GM23338 (cell line): ENCODE measurements around the gene ANKFN1. TPM values are rescaled to one million over a fixed set of nuclear protein-coding genes. Genes with fewer than 3 reads are reported as not detected.

Experiments
- ATAC-seq: fragments of 200-7000 bp; cut with Tn5 transposase; 3 replicates; pipeline ENCODE4 v1.9.1; 2020
- DNase-seq: peaks from one replicate; pipeline ENCODE4 v3.0.0-alpha.2; 2015; ENCODE audit warnings: low spot score
- H2AFZ ChIP-seq: fragments of 200-600 bp; sonication (generic); 2 replicates; pipeline ENCODE4 v1.8.0; 2016; ENCODE audit warnings: antibody characterized with exemption, mild to moderate bottlenecking, moderate library complexity
- H3F3A ChIP-seq: fragments of 200-600 bp; sonication (generic); replicated peaks from 2 replicates; pipeline ENCODE4 v1.8.0; 2017; ENCODE audit warnings: antibody characterized with exemption, mixed run types, low read depth
- H3K27ac ChIP-seq: fragments of 200-600 bp; sonication (generic); 2 replicates; pipeline ENCODE4 v1.6.1; 2016; ENCODE audit warnings: low read depth
- H3K27me3 ChIP-seq: fragments of 200-600 bp; sonication (generic); 2 replicates; pipeline ENCODE4 v1.8.0; 2016; ENCODE audit warnings: mild to moderate bottlenecking, mixed run types, moderate library complexity; ENCODE audit not compliant: insufficient read depth
- H3K36me3 ChIP-seq: fragments of 200-600 bp; sonication (generic); 2 replicates; pipeline ENCODE4 v1.8.0; 2016; ENCODE audit warnings: mild to moderate bottlenecking; ENCODE audit not compliant: insufficient read depth
- H3K4me1 ChIP-seq: fragments of 200-600 bp; sonication (generic); 2 replicates; pipeline ENCODE4 v1.8.0; 2016; ENCODE audit warnings: mild to moderate bottlenecking, moderate library complexity; ENCODE audit not compliant: insufficient read depth
- H3K4me2 ChIP-seq: fragments of 200-600 bp; sonication (generic); 2 replicates; pipeline ENCODE4 v1.7.1; 2017; ENCODE audit warnings: mixed run types
- H3K4me3 ChIP-seq: fragments of 200-600 bp; sonication (generic); 2 replicates; pipeline ENCODE4 v1.6.1; 2016; ENCODE audit warnings: mixed run types
- H3K79me2 ChIP-seq: fragments of 200-600 bp; sonication (generic); replicated peaks from 2 replicates; pipeline ENCODE4 v1.8.0; 2017; ENCODE audit warnings: mild to moderate bottlenecking; ENCODE audit not compliant: insufficient read depth
- H3K9me2 ChIP-seq: fragments of 200-600 bp; sonication (generic); 2 replicates; pipeline ENCODE4 v1.8.0; 2017; ENCODE audit not compliant: insufficient read depth
- H4K20me1 ChIP-seq: fragments of 200-600 bp; sonication (generic); replicated peaks from 2 replicates; pipeline ENCODE4 v1.8.0; 2017; ENCODE audit warnings: mild to moderate bottlenecking; ENCODE audit not compliant: insufficient read depth
- H3K27ac Mint-ChIP-seq: 2 replicates; pipeline ENCODE4 v1.8.0; 2020; ENCODE audit warnings: inconsistent platforms, mild to moderate bottlenecking, moderate library complexity, mixed read lengths
- H3K27me3 Mint-ChIP-seq: 3 replicates; pipeline ENCODE4 v1.8.0; 2022; ENCODE audit warnings: low read depth, mild to moderate bottlenecking, moderate library complexity, mixed read lengths, inconsistent platforms; ENCODE audit not compliant: insufficient read depth, poor library complexity
- H3K36me3 Mint-ChIP-seq: 3 replicates; pipeline ENCODE4 v1.8.0; 2021; ENCODE audit warnings: low read depth, mild to moderate bottlenecking, inconsistent platforms, moderate library complexity, mixed read lengths
- H3K4me1 Mint-ChIP-seq: 3 replicates; pipeline ENCODE4 v1.8.0; 2020; ENCODE audit warnings: mild to moderate bottlenecking, inconsistent platforms, mixed read lengths
- H3K4me3 Mint-ChIP-seq: 3 replicates; pipeline ENCODE4 v1.8.0; 2021; ENCODE audit warnings: moderate library complexity, mild to moderate bottlenecking, inconsistent platforms, mixed read lengths
- H3K9me3 Mint-ChIP-seq: 3 replicates; pipeline ENCODE4 v1.8.0; 2020; ENCODE audit warnings: moderate library complexity, mild to moderate bottlenecking, inconsistent platforms, mixed read lengths
- CREB1 ChIP-seq: fragments of 250-450 bp; sonication (Bioruptor Pico); IDR thresholded peaks from 2 replicates; pipeline ENCODE4 v1.5.0; 2020; ENCODE audit warnings: low read depth, mild to moderate bottlenecking, moderate library complexity
- CTCF ChIP-seq, 2 experiments: fragments of 200-600 bp in 1 of 2; sonication (generic) in 1 of 2; conservative IDR thresholded peaks; 2 replicates each; pipeline versions ENCODE4 v1.5.1 to v1.6.1; 2016 to 2017; ENCODE audit warnings: antibody characterized with exemption in 2 of 2, low read depth in 2 of 2, mild to moderate bottlenecking in 2 of 2, moderate library complexity in 1 of 2
- EZH2 ChIP-seq: fragments of 200-600 bp; sonication (generic); IDR thresholded peaks from one replicate; pipeline ENCODE4 v1.8.0; 2017; ENCODE audit warnings: antibody characterized with exemption, mild to moderate bottlenecking, low read depth; ENCODE audit not compliant: unreplicated experiment
- JUNB ChIP-seq: IDR thresholded peaks from one replicate; pipeline ENCODE4 v1.6.1; 2016; ENCODE audit warnings: antibody characterized with exemption; ENCODE audit not compliant: unreplicated experiment
- NANOG ChIP-seq: IDR thresholded peaks from 2 replicates; pipeline ENCODE4 v1.6.1; 2016; ENCODE audit warnings: antibody characterized with exemption, borderline replicate concordance
- POLR2AphosphoS5 ChIP-seq: IDR thresholded peaks from 2 replicates; pipeline ENCODE4 v1.6.1; 2016; ENCODE audit warnings: antibody characterized with exemption, low read depth
- REST ChIP-seq: IDR thresholded peaks from one replicate; pipeline ENCODE4 v1.6.1; 2018; ENCODE audit warnings: antibody characterized with exemption; ENCODE audit not compliant: unreplicated experiment
- ZNF114 ChIP-seq: fragments of 250-450 bp; sonication (Bioruptor Pico); IDR thresholded peaks from 2 replicates; pipeline ENCODE4 v1.5.0; 2020; ENCODE audit warnings: mild to moderate bottlenecking, moderate library complexity
- ZNF331 ChIP-seq: fragments of 250-450 bp; sonication (Bioruptor Pico); IDR thresholded peaks from 2 replicates; pipeline ENCODE4 v1.5.0; 2020; ENCODE audit warnings: low read depth, mild to moderate bottlenecking, moderate library complexity
- polyA plus RNA-seq: library from polyadenylated mRNA; unstranded; fragments of >200 nt; fragmentation: Nextera tagmentation; extraction: Ambion mirVana; gene quantifications from 2 replicates; pipeline ENCODE4 v1.2.1, GENCODE V29; 2016
- total RNA-seq: library from RNA; depleted of rRNA; stranded (reverse); fragments of >200 nt; shearing (Covaris generic); gene quantifications from 2 replicates; pipeline ENCODE4 v1.2.3, GENCODE V29; 2014
- TF ChIP-seq, protein P1 (sequence below): fragments of 250-450 bp; sonication (Bioruptor Pico); IDR thresholded peaks from 2 replicates; pipeline ENCODE4 v1.5.0; 2020; ENCODE audit warnings: mild to moderate bottlenecking, moderate library complexity

ANKFN1 gene
- total and polyA plus RNA-seq, 2 experiments from 2014 or later = not detected

DNA sequence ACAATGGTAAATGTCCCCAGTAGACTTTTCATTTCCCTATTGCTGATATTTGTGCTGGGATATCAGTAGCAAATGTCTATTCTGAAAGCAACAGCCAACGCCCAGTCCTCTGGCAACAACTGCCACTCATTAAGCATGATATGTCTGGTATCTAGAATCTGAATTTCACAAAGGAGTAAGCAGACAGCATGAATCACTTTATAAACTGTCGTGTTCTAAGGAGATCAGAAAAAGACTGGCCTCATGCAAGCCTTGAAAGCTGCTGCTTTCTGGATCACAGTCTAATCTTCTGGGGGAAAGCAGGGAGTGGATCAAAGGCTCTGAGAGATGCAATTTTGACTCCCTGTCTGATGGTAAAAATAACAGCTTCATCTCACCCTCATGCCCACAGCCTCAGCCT is 287.1 kb downstream of the ANKFN1 start:
- Histone ChIP-seq H4K20me1 (no peaks in the 10 kb centered on the region), H3K4me1 (peaks cover 13% of the 10 kb centered on the region), H3F3A (no peaks in the 10 kb centered on the region), H3K27me3 (no peaks in the 10 kb centered on the region), H3K4me2 (0 out of 2 replicates have a peak overlapping the region, but pooled peaks have one; percentile 45), H2AFZ (peak overlapping the region; percentile 48; the same call in 1 of the 2 replicates), H3K4me3 (no peak overlapping the region), H3K9me2 (no peaks in the 10 kb centered on the region), H3K79me2 (no peaks in the 10 kb centered on the region), H3K36me3 (no peaks in the 10 kb centered on the region), H3K27ac (no peak overlapping the region)
- no peak overlapping the region for H3K4me3 Mint-ChIP-seq
- H3K36me3 Mint-ChIP-seq = no peaks in the 10 kb centered on the region
- no peaks in the 10 kb centered on the region for H3K9me3 Mint-ChIP-seq
- no peak for DNase-seq
- no peak for ATAC-seq
- peaks cover 11% of the 10 kb centered on the region; the same call in 2 of the 3 replicates for H3K4me1 Mint-ChIP-seq
- TF ChIP-seq, protein P1, sequence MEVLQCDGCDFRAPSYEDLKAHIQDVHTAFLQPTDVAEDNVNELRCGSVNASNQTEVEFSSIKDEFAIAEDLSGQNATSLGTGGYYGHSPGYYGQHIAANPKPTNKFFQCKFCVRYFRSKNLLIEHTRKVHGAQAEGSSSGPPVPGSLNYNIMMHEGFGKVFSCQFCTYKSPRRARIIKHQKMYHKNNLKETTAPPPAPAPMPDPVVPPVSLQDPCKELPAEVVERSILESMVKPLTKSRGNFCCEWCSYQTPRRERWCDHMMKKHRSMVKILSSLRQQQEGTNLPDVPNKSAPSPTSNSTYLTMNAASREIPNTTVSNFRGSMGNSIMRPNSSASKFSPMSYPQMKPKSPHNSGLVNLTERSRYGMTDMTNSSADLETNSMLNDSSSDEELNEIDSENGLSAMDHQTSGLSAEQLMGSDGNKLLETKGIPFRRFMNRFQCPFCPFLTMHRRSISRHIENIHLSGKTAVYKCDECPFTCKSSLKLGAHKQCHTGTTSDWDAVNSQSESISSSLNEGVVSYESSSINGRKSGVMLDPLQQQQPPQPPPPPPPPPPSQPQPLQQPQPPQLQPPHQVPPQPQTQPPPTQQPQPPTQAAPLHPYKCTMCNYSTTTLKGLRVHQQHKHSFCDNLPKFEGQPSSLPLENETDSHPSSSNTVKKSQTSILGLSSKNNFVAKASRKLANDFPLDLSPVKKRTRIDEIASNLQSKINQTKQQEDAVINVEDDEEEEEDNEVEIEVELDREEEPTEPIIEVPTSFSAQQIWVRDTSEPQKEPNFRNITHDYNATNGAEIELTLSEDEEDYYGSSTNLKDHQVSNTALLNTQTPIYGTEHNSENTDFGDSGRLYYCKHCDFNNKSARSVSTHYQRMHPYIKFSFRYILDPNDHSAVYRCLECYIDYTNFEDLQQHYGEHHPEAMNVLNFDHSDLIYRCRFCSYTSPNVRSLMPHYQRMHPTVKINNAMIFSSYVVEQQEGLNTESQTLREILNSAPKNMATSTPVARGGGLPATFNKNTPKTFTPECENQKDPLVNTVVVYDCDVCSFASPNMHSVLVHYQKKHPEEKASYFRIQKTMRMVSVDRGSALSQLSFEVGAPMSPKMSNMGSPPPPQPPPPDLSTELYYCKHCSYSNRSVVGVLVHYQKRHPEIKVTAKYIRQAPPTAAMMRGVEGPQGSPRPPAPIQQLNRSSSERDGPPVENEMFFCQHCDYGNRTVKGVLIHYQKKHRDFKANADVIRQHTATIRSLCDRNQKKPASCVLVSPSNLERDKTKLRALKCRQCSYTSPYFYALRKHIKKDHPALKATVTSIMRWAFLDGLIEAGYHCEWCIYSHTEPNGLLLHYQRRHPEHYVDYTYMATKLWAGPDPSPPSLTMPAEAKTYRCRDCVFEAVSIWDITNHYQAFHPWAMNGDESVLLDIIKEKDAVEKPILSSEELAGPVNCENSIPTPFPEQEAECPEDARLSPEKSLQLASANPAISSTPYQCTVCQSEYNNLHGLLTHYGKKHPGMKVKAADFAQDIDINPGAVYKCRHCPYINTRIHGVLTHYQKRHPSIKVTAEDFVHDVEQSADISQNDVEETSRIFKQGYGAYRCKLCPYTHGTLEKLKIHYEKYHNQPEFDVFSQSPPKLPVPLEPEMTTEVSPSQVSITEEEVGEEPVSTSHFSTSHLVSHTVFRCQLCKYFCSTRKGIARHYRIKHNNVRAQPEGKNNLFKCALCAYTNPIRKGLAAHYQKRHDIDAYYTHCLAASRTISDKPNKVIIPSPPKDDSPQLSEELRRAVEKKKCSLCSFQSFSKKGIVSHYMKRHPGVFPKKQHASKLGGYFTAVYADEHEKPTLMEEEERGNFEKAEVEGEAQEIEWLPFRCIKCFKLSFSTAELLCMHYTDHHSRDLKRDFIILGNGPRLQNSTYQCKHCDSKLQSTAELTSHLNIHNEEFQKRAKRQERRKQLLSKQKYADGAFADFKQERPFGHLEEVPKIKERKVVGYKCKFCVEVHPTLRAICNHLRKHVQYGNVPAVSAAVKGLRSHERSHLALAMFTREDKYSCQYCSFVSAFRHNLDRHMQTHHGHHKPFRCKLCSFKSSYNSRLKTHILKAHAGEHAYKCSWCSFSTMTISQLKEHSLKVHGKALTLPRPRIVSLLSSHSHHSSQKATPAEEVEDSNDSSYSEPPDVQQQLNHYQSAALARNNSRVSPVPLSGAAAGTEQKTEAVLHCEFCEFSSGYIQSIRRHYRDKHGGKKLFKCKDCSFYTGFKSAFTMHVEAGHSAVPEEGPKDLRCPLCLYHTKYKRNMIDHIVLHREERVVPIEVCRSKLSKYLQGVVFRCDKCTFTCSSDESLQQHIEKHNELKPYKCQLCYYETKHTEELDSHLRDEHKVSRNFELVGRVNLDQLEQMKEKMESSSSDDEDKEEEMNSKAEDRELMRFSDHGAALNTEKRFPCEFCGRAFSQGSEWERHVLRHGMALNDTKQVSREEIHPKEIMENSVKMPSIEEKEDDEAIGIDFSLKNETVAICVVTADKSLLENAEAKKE = no peak
- TF ChIP-seq JUNB (no peak), CREB1 (no peak)
- H3K27ac Mint-ChIP-seq = no peak overlapping the region
- peaks cover 5% of the 10 kb centered on the region for H3K27me3 Mint-ChIP-seq

DNA sequence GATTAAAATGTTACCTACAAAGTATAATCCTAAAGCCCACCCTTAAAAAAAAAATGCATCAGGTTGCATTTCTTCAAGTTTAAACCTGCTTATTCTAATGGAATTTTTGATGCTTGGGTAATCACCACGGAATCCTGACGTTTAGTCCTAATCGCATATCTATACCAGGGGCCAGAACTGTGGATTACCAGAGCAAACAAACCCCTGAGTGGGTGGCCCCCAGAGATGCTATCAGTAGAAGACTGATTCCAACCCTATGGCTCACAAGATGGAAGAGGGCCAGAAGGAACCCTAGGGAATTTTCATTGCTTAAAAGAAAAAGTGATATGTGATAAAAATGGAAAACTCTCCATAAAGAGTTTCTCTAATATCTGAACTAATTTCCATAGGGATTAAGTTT is 288.0 kb downstream of the ANKFN1 start:
- Histone ChIP-seq H4K20me1 (no peaks in the 10 kb centered on the region), H3K4me1 (peaks cover 13% of the 10 kb centered on the region), H3K27ac (no peak overlapping the region), H3K36me3 (no peaks in the 10 kb centered on the region), H3K9me2 (no peaks in the 10 kb centered on the region), H3K4me3 (no peak overlapping the region), H3K4me2 (no peak overlapping the region), H3K79me2 (no peaks in the 10 kb centered on the region), H2AFZ (no peak overlapping the region), H3K27me3 (no peaks in the 10 kb centered on the region), H3F3A (no peaks in the 10 kb centered on the region)
- Mint-ChIP-seq H3K4me1 (peaks cover 8% of the 10 kb centered on the region; the same call in 2 of the 3 replicates), H3K27me3 (peaks cover 5% of the 10 kb centered on the region), H3K9me3 (no peaks in the 10 kb centered on the region), H3K4me3 (no peak overlapping the region), H3K36me3 (no peaks in the 10 kb centered on the region), H3K27ac (no peak overlapping the region)
- ATAC-seq (no peak), DNase-seq (no peak)
- TF ChIP-seq EZH2 (no peak), CTCF (conservative IDR thresholded peaks at IDR 0.05; ENCODE audit: low read depth in 2 of 2) (no peak), ZNF331 (CRISPR knock-in tag) (no peak), POLR2AphosphoS5 (no peak), CREB1 (no peak), ZNF114 (CRISPR knock-in tag) (no peak), NANOG (no peak), REST (no peak)
